ENCODE results near the gene RAB3A. TPM values are rescaled to one million over a fixed set of nuclear protein-coding genes. Genes with fewer than 3 reads are reported as not detected.

Gene RAB3A
- polyA plus RNA-seq, 1 experiment = 2.8 TPM

DNA sequence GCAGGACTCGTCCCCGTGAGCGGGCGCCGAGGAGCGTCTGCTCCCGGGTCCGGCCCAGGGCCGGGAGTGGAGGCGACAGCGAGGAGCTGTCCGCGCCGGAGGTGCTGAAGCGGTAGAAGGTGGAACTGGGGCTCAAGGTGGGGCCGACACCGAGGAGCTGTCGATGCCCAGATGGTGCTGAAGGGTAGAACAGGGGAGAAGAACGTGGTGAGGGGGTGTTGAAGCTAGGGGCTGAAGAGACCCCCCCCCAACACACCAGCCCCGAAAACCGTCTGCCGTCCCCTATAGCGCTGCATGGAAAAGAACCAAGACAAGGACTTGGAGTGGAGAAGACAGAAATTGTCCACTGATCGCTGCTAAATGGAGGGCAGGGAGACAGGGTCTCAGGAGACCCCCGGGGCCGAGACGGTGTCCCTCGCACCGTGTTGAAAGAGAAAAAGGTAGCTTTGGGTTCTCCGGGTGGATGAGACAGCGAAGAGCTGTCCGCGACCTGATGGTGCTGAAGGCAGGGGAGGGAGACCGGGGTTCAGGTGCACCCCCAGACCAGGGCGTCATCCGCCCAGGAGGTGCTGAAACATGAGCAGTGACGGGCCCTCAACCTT, 29.5 kb upstream of the RAB3A start:
- Histone ChIP-seq H3K27ac (ENCODE audit: low read depth, low read length) (no peak overlapping the region), H3K27me3 (ENCODE audit: control insufficient read depth, insufficient read depth, low read length) (peaks cover 31% of the 10 kb centered on the region), H3K4me3 (ENCODE audit: low read depth, low read length) (no peak overlapping the region), H3K9me3 (ENCODE audit: control insufficient read depth, insufficient read depth, low read length) (peaks cover 12% of the 10 kb centered on the region)
- ChIA-PET CTCF (interaction anchor here (0.8 kb wide), 1 partner anchor 41 kb away, joined by 3 read pairs; no protein-coding TSS in a partner anchor), POLR2A (interaction anchor here (0.6 kb wide), 1 partner anchor 8 kb away, joined by 4 read pairs; no protein-coding TSS in a partner anchor)
- TF ChIP-seq, protein P1, sequence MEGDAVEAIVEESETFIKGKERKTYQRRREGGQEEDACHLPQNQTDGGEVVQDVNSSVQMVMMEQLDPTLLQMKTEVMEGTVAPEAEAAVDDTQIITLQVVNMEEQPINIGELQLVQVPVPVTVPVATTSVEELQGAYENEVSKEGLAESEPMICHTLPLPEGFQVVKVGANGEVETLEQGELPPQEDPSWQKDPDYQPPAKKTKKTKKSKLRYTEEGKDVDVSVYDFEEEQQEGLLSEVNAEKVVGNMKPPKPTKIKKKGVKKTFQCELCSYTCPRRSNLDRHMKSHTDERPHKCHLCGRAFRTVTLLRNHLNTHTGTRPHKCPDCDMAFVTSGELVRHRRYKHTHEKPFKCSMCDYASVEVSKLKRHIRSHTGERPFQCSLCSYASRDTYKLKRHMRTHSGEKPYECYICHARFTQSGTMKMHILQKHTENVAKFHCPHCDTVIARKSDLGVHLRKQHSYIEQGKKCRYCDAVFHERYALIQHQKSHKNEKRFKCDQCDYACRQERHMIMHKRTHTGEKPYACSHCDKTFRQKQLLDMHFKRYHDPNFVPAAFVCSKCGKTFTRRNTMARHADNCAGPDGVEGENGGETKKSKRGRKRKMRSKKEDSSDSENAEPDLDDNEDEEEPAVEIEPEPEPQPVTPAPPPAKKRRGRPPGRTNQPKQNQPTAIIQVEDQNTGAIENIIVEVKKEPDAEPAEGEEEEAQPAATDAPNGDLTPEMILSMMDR (IDR thresholded peaks at IDR 0.05; ENCODE audit: low read depth, low read length) = no peak
- no peak for DNase-seq (ENCODE audit: low read depth, low spot score)

DNA sequence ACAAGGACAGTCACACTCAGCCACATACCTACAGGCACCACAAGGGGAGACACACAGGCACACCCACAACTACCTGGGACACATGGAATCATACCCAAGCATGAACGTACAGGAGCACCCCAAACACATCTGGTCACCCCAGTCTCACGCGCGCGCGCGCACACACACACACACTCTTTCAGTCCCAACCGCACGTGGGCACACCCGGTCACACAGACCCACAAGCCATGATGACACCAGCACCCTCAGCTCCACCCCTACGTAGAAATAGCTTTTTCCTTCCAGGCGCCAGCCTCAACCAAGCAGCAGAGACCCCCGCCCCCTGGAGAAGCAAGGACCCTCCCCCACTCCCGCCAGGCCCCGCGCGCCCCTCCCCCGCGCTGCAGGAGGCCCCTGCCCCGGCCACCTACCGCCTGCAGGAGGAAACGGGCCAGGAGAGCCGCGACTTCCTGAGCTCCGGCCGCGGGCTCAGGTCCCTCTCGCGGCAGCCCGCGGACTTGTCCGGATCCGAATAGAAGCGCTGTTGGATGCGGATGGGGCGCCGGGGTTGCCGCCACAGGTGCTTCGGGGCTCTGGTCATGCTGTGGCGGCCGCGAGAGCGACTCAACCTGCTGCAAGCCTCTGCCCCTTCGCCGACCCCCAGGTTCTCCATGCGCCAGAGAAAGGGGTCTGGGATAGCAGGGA, 28.8 kb upstream of the RAB3A start:
- POLR2A ChIA-PET = no interaction called here
- Histone ChIP-seq H3K27me3 (ENCODE audit: control insufficient read depth, insufficient read depth, low read length) (peaks cover 31% of the 10 kb centered on the region), H3K4me3 (ENCODE audit: low read depth, low read length) (no peak overlapping the region), H3K27ac (ENCODE audit: low read depth, low read length) (no peak overlapping the region), H3K9me3 (ENCODE audit: control insufficient read depth, insufficient read depth, low read length) (peaks cover 12% of the 10 kb centered on the region)
- TF ChIP-seq, protein P1 (IDR thresholded peaks at IDR 0.05; ENCODE audit: low read depth, low read length) = no peak
- DNase-seq (ENCODE audit: low read depth, low spot score) = no peak
- CTCF ChIA-PET = interaction anchor here (0.6 to 1.2 kb wide), 4 partner anchors 25 to 119 kb away, joined by 3 to 4 read pairs (median 3); no protein-coding TSS in a partner anchor

DNA sequence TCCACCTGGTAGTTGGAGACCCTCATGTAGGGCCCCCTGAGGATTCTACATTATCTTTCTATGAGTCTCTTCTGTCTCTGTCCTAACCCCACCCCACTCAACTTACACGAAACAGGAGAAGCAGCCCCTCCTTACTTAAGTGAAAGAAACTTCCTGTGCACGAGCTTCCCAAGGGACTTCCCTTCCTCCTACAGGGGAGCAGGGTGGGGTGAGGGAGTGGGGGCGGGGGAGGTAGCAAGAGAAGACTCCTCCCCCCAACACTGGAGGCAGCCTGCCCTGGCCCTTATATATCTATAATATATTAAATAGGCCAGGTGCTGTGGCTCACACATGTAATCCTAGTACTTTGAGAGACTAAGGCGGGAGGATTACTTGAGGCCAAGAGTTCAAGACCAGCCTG, 27.9 kb upstream of the RAB3A start:
- DNase-seq (ENCODE audit: low read depth, low spot score) = no peak
- TF ChIP-seq, protein P1 (IDR thresholded peaks at IDR 0.05; ENCODE audit: low read depth, low read length) = no peak
- Histone ChIP-seq H3K4me3 (ENCODE audit: low read depth, low read length) (no peak overlapping the region), H3K27me3 (ENCODE audit: control insufficient read depth, insufficient read depth, low read length) (peaks cover 32% of the 10 kb centered on the region), H3K27ac (ENCODE audit: low read depth, low read length) (no peak overlapping the region), H3K9me3 (ENCODE audit: control insufficient read depth, insufficient read depth, low read length) (peaks cover 12% of the 10 kb centered on the region)
- POLR2A ChIA-PET = no interaction called here
- CTCF ChIA-PET = interaction anchor here (0.5 to 1.2 kb wide), 4 partner anchors 24 to 119 kb away, joined by 3 to 4 read pairs (median 3); no protein-coding TSS in a partner anchor

DNA sequence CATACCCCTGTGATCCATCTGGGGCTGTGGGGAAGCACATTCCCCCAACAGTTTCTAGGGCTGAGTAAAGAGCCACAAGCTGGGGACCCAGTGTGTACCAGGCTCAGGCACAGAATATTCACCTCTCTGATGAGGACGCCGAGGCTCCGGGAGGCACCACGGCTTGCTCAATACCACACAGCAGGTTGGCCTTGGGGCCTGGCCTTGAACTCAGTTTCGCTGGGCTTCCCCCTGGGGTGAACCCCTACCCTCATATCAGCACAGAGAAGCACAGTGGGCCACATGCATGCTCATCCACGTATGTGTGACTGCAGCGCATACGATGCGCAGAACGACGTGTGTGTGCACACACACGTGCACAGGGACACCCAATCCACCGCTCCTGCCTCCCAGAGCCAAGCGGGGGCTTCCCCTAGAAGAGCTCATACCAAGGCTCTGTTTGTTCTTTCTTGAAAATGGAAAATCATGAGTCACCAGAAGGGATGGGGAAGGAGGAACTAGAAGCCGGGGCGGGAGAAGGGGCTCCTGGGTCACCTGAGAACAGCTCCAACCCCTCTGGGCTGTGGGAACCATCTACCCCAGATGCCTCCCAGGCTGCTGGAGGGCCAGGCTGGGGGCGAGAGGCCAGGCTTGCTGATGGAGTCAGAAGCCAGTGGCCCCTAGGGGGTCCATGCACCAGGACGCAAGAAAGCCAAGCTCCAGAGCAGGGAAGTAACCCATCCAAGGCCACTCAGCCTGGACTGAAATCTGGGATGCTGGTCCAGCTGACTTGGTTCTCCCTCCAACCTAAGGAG, 27.3 kb upstream of the RAB3A start:
- CTCF ChIA-PET = interaction anchor here (0.5 to 1.2 kb wide), 3 partner anchors 23 to 48 kb away, joined by 3 to 5 read pairs (median 3); no protein-coding TSS in a partner anchor
- TF ChIP-seq, protein P1 (IDR thresholded peaks at IDR 0.05; ENCODE audit: low read depth, low read length) = no peak
- POLR2A ChIA-PET = no interaction called here
- Histone ChIP-seq H3K4me3 (ENCODE audit: low read depth, low read length) (no peak overlapping the region), H3K27me3 (ENCODE audit: control insufficient read depth, insufficient read depth, low read length) (peaks cover 31% of the 10 kb centered on the region), H3K27ac (ENCODE audit: low read depth, low read length) (no peak overlapping the region), H3K9me3 (ENCODE audit: control insufficient read depth, insufficient read depth, low read length) (peaks cover 12% of the 10 kb centered on the region)
- DNase-seq (ENCODE audit: low read depth, low spot score) = no peak

Measured in AG04450 (cell line).